ENCODE measurements around the gene CDK19. TPM values are rescaled to one million over a fixed set of nuclear protein-coding genes. Genes with fewer than 3 reads are reported as not detected.
A peak's percentile ranks its signal among the peaks of the same experiment; 100 is the strongest.

CDK19 gene
- total and polyA plus RNA-seq, 2 of the 13 experiments (the other 11 are each of a cell fraction or from before 2014, with no cell fraction given), result 13.4 to 27.0 TPM

DNA sequence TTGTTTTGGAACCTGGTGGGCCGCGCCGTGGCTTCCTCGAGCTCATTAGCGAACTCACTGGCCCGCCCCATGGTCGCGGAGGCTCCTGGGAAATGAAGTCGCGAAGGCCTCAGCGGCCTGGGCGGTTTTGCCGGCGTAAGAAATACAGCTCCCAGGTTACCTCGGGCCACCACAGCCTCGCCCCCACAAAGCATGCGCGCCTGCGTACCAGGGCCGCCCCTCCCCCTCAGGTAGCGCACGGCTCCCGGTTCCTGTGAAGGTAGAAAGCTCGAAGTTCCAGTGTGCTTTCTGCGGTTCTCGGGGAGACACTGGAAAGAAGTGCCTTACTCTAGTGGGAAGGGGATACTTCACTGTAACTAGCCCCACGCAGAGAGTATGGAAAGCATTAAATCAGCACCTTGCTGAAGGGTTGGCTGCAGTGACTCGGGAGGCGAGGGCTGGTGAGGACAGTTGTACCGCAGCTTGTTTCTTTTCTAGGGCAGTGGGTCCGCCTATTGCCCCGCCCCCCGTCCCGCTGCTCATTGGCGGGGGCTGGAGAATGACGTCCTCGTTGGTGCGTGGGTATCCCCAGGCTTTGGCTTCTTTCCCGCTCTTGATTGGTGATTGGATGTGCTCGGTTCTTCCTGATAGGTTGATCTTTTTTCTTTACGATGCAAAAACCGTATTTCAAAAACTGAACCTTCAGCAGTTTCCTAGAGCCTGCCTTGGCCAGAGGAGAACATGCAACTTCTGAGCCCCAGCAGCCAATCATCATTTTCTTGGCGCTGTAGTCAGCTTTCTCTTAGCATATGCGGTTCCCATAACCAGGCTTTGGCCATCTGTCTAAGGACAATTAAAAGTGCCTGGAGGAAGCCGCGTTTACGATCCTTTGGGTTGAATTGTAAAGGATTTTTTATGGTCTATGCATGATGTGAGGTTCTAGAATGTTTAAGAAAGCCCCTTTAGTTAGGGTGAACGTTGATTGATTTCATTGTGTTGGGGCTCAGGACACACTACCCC, at the start of gene CDK19 (continued):
- TF ChIP-seq ZNF251 (CRISPR knock-in tag; IDR thresholded peaks at IDR 0.05) (no peak), TRIM24 (CRISPR knock-in tag; IDR thresholded peaks at IDR 0.05) (no peak), ZNF296 (CRISPR knock-in tag; conservative IDR thresholded peaks at IDR 0.05) (no peak), FOXK1 (CRISPR knock-in tag; IDR thresholded peaks at IDR 0.05; ENCODE audit: borderline replicate concordance, low read depth) (no peak; the same call in 1 of the 2 replicates), ZSCAN30 (CRISPR knock-in tag; IDR thresholded peaks at IDR 0.05) (no peak; the same call in 1 of the 2 replicates), PAX8 (CRISPR knock-in tag; IDR thresholded peaks at IDR 0.05; ENCODE audit: borderline replicate concordance) (0 out of 2 replicates have a peak, but pooled peaks have one; percentile 34), POLR2AphosphoS5 (IDR thresholded peaks at IDR 0.05; ENCODE audit: low read depth, low read length) (peak; percentile 91), ZNF510 (CRISPR knock-in tag; IDR thresholded peaks at IDR 0.05; ENCODE audit: low read depth) (no peak; the same call in 1 of the 2 replicates), ZNF749 (CRISPR knock-in tag; IDR thresholded peaks at IDR 0.05; ENCODE audit: borderline replicate concordance) (peak; percentile 78), HDAC2 (CRISPR knock-in tag; IDR thresholded peaks at IDR 0.05) (0 out of 2 replicates have a peak, but pooled peaks have one; percentile 16), MEIS1 (CRISPR knock-in tag; IDR thresholded peaks at IDR 0.05; ENCODE audit: borderline replicate concordance) (no peak), ZNF496 (CRISPR knock-in tag; IDR thresholded peaks at IDR 0.05; ENCODE audit: insufficient replicate concordance) (no peak), ZFP36L1 (CRISPR knock-in tag; IDR thresholded peaks at IDR 0.05) (peak; percentile 88; the same call in 1 of the 2 replicates), SYNCRIP (IDR thresholded peaks at IDR 0.05; ENCODE audit: insufficient read depth, low read depth, low read length) (no peak), NKX3-1 (CRISPR knock-in tag; IDR thresholded peaks at IDR 0.05) (no peak), ZNF790 (CRISPR knock-in tag; IDR thresholded peaks at IDR 0.05; ENCODE audit: borderline replicate concordance) (no peak), TAF15 (IDR thresholded peaks at IDR 0.05; ENCODE audit: low read depth, low read length, poor library complexity, severe bottlenecking) (no peak), ZNF567 (CRISPR knock-in tag; IDR thresholded peaks at IDR 0.05; ENCODE audit: borderline replicate concordance) (no peak), TP53 (CRISPR knock-in tag; conservative IDR thresholded peaks at IDR 0.05) (no peak), KLF15 (CRISPR knock-in tag; IDR thresholded peaks at IDR 0.05; ENCODE audit: borderline replicate concordance) (no peak)
- TF ChIP-seq, protein P1, sequence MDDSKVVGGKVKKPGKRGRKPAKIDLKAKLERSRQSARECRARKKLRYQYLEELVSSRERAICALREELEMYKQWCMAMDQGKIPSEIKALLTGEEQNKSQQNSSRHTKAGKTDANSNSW (CRISPR knock-in tag; IDR thresholded peaks at IDR 0.05; ENCODE audit: borderline replicate concordance), result no peak; the same call in 1 of the 2 replicates
- TF ChIP-seq, protein P2, sequence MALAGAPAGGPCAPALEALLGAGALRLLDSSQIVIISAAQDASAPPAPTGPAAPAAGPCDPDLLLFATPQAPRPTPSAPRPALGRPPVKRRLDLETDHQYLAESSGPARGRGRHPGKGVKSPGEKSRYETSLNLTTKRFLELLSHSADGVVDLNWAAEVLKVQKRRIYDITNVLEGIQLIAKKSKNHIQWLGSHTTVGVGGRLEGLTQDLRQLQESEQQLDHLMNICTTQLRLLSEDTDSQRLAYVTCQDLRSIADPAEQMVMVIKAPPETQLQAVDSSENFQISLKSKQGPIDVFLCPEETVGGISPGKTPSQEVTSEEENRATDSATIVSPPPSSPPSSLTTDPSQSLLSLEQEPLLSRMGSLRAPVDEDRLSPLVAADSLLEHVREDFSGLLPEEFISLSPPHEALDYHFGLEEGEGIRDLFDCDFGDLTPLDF (CRISPR knock-in tag; IDR thresholded peaks at IDR 0.05), result no peak
- TF ChIP-seq, protein P3, sequence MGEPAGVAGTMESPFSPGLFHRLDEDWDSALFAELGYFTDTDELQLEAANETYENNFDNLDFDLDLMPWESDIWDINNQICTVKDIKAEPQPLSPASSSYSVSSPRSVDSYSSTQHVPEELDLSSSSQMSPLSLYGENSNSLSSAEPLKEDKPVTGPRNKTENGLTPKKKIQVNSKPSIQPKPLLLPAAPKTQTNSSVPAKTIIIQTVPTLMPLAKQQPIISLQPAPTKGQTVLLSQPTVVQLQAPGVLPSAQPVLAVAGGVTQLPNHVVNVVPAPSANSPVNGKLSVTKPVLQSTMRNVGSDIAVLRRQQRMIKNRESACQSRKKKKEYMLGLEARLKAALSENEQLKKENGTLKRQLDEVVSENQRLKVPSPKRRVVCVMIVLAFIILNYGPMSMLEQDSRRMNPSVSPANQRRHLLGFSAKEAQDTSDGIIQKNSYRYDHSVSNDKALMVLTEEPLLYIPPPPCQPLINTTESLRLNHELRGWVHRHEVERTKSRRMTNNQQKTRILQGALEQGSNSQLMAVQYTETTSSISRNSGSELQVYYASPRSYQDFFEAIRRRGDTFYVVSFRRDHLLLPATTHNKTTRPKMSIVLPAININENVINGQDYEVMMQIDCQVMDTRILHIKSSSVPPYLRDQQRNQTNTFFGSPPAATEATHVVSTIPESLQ (CRISPR knock-in tag; conservative IDR thresholded peaks at IDR 0.05), result no peak
- TF ChIP-seq, protein P4, sequence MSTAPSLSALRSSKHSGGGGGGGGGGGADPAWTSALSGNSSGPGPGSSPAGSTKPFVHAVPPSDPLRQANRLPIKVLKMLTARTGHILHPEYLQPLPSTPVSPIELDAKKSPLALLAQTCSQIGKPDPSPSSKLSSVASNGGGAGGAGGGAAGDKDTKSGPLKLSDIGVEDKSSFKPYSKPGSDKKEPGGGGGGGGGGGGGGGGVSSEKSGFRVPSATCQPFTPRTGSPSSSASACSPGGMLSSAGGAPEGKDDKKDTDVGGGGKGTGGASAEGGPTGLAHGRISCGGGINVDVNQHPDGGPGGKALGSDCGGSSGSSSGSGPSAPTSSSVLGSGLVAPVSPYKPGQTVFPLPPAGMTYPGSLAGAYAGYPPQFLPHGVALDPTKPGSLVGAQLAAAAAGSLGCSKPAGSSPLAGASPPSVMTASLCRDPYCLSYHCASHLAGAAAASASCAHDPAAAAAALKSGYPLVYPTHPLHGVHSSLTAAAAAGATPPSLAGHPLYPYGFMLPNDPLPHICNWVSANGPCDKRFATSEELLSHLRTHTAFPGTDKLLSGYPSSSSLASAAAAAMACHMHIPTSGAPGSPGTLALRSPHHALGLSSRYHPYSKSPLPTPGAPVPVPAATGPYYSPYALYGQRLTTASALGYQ (CRISPR knock-in tag; IDR thresholded peaks at IDR 0.05), result no peak

Data from HepG2 (cell line).